ENCODE measurements around the gene VPS36.
A peak's percentile ranks its signal among the peaks of the same experiment; 100 is the strongest.

Gene VPS36

DNA sequence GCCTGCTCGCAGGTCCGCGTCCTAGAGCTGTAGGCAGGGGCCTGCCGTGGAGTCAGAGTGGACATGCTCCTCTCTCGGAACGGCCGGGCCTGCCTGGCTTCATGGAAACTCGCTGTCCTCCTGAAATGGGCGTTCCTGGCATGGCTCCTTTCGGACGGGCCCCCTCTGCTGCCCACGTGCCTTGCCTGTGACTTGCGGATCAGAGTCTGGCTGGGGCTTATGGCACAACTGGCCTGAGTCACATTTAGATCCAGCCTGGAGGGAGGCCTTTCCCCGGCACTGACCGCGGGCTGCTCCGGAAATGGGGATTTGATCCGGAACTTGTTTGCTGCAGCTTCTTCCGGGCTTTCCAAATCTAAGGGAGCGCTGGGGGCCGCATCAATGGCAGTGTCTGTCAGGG, 72.5 kb downstream of the VPS36 start:
- DNase-seq (ENCODE audit: low spot score): no peak

DNA sequence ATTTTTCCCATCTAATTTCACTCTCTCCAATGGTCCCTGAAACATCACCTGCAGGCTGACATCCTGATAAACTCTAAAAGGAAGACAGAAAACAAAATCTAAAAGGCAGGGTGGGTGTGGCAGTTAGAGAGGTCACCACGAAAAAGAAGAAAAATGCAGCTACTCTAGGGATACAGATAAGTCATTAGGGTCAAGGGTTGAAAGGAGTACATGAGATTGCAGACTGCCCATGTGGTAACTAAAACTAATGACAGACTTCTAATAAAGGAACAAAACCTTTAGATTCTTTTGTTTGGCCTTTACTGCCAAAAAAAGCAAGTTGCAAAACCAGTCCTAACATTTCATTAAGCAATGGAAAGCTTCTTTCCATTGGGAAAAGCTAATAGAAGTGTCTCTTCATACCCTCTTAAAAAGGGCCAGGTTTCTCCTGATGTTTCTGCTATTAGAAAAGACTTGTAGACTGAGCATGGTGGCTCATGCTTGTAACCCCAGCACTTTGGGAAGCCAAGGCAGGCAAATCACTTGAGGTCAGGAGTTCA, 75.5 kb downstream of the VPS36 start:
- DNase-seq (ENCODE audit: low spot score): no peak

DNA sequence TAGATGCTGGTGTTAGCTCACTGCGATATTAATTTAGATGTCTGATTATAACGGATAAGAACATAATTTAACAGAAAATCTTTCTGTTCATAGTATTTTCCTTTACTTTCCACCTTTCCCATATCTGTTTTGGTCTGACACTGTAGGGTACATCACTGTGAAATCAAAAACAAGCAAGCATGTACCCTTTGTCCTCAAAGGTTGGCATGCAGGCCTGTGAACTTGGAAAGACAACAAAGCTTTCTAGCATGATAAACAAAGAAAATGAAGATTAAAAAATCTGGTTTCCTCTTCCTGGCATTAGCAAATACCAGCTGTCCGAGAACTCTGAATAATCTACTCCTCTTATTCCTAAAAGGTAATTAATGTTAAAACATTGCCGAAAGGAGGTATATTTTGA, 76.0 kb downstream of the VPS36 start:
- no peak for DNase-seq (ENCODE audit: low spot score)

DNA sequence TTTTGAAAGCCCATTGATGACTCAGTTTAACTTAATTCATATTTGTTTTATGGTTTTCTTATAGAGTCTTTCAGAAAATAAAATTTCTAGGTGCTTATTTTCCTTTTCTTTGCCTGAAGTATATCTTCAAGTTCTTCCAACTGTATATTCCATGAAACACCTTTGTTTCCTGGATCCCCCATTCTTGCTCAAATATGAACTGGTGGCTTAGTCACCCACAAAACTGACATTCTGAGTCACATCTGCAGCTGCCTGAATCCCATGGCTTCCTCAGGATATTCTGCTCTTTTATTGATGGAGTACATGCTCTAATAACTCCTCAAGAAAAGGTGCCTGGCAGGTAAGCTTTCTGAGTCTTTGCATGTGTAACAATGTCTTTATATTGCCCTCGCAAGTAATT, 77.2 kb downstream of the VPS36 start:
- DNase-seq (ENCODE audit: low spot score): peak; percentile 66

DNA sequence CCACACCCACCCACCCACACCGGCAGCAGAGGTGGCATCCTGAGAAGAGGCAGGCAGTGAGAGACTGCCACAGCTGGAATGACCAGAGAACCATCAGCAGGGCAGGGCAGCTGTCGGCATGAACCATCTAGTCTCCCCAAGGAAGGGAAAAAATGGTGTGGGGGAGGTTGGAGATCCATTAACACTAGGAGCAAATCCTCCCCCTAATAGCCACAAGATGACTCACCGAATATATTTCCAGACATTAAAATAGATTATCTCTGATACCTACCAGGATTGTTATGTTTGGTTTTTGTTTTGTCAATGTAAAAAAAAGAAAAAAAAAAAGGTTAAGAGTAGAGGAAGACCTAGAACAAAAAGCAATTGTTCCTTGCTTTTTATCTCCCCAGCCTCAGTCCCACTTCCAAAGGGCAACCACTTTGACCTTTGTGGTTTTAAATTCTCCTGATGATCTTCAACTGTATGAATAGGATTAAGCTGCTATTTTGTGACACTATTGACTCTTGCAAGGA, 78.6 kb downstream of the VPS36 start:
- DNase-seq (ENCODE audit: low spot score): peak; percentile 75

DNA sequence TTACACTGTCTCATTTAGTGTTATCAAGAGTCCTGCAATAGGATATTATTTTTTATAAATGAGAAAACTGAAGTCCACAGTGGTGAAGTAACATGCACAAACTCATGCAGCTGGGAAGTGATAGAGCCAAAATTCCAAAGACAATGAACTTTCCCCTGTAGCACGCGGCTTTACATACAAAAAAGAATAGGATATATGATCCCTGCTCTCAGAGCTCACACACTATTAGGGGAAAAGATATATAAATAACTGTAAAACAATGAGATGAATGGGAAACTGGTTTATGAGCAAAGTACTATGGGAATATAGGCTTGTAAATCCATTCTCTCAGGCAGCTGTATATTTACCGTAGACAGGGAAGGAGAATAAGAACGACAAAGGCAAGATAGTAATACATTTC, 84.1 kb downstream of the VPS36 start:
- DNase-seq (ENCODE audit: low spot score): no peak

Data from kidney tubule cell (primary cell).